HG03064 (cell line): Measurements from ENCODE around the gene UNC5CL.
"Not testable (repeated sequence)": the region's sequence is repeated elsewhere in the genome, so short reads cannot be mapped to it uniquely, and the experiment has no call there.

Experiments used
- ATAC-seq: cut with Tn5 transposase; IDR thresholded peaks from one replicate; pipeline ENCODE4 v1.9.1; 2021; ENCODE audit warnings: low read depth; ENCODE audit not compliant: unreplicated experiment

Gene UNC5CL

GRCh38 chr6:41009669-41010068, 29.4 kb downstream of the UNC5CL start:
- no peak for ATAC-seq

GRCh38 chr6:41008011-41008410, 31.0 kb downstream of the UNC5CL start:
- no peak for ATAC-seq

- ATAC-seq: not testable (repeated sequence)
Observed at GRCh38 chr6:41006980-41007379, 32.0 kb downstream of the UNC5CL start.

GRCh38 chr6:41006217-41006616, 32.8 kb downstream of the UNC5CL start:
- ATAC-seq: not testable (repeated sequence)

GRCh38 chr6:41002168-41002567, 36.9 kb downstream of the UNC5CL start:
- no peak for ATAC-seq

- ATAC-seq: no peak
Observed at GRCh38 chr6:41000248-41000647, 38.8 kb downstream of the UNC5CL start.

GRCh38 chr6:40999569-40999968, 39.5 kb downstream of the UNC5CL start:
- ATAC-seq: no peak

GRCh38 chr6:40998661-40999060, 40.4 kb downstream of the UNC5CL start:
- ATAC-seq: no peak

- ATAC-seq: no peak
Observed at GRCh38 chr6:40997234-40997957, 41.6 kb downstream of the UNC5CL start.

GRCh38 chr6:40996591-40997233, 42.3 kb downstream of the UNC5CL start:
- ATAC-seq: no peak

- no peak for ATAC-seq
Observed at GRCh38 chr6:40992746-40993145, 46.3 kb downstream of the UNC5CL start.

GRCh38 chr6:40990301-40990700, 48.7 kb downstream of the UNC5CL start:
- ATAC-seq: no peak

- ATAC-seq: no peak
Observed at GRCh38 chr6:40989204-40990169, 49.5 kb downstream of the UNC5CL start.

GRCh38 chr6:40988634-40989033, 50.4 kb downstream of the UNC5CL start:
- no peak for ATAC-seq

- ATAC-seq: no peak
Observed at GRCh38 chr6:40986921-40987819, 51.9 kb downstream of the UNC5CL start.

- no peak for ATAC-seq
Observed at GRCh38 chr6:40986364-40986763, 52.7 kb downstream of the UNC5CL start.

GRCh38 chr6:40983752-40984151, 55.3 kb downstream of the UNC5CL start:
- no peak for ATAC-seq

GRCh38 chr6:40982917-40983316, 56.1 kb downstream of the UNC5CL start:
- no peak for ATAC-seq

GRCh38 chr6:40978687-40979289, 60.2 kb downstream of the UNC5CL start:
- ATAC-seq: no peak

GRCh38 chr6:40977695-40978094, 61.3 kb downstream of the UNC5CL start:
- no peak for ATAC-seq
